Measurements from ENCODE around the gene CELSR1.
"Not testable (repeated sequence)": the region's sequence is repeated elsewhere in the genome, so short reads cannot be mapped to it uniquely, and the experiment has no call there.

The CELSR1 gene

GRCh38 chr22:46413725-46414379, 123.6 kb downstream of the CELSR1 start:
- no peak for DNase-seq

GRCh38 chr22:46411347-46411746, 126.1 kb downstream of the CELSR1 start:
- DNase-seq = no peak

GRCh38 chr22:46410291-46410808, 127.1 kb downstream of the CELSR1 start:
- DNase-seq = no peak

GRCh38 chr22:46409631-46410210, 127.7 kb downstream of the CELSR1 start:
- no peak for DNase-seq

- DNase-seq = no peak
These were observed 128.6 kb downstream of the CELSR1 start for GRCh38 chr22:46408568-46409506.

GRCh38 chr22:46407748-46408147, 129.7 kb downstream of the CELSR1 start:
- no peak for DNase-seq

- no peak for DNase-seq
These were observed 130.6 kb downstream of the CELSR1 start for GRCh38 chr22:46406791-46407190.

- no peak for DNase-seq
These were observed 131.1 kb downstream of the CELSR1 start for GRCh38 chr22:46406349-46406748.

GRCh38 chr22:46405901-46406300, 131.5 kb downstream of the CELSR1 start:
- DNase-seq = no peak

- not testable (repeated sequence) for DNase-seq
These were observed 133.5 kb downstream of the CELSR1 start for GRCh38 chr22:46403880-46404279.

- DNase-seq = no peak
These were observed 134.9 kb downstream of the CELSR1 start for GRCh38 chr22:46402505-46402904.

GRCh38 chr22:46401370-46401769, 136.1 kb downstream of the CELSR1 start:
- no peak for DNase-seq

GRCh38 chr22:46399251-46400024, 138.0 kb downstream of the CELSR1 start:
- no peak for DNase-seq

GRCh38 chr22:46397951-46398350, 139.5 kb downstream of the CELSR1 start:
- DNase-seq = no peak

- no peak for DNase-seq
These were observed 139.9 kb downstream of the CELSR1 start for GRCh38 chr22:46397514-46397913.

- DNase-seq = not testable (repeated sequence)
These were observed 140.4 kb downstream of the CELSR1 start for GRCh38 chr22:46397049-46397448.

- no peak for DNase-seq
These were observed 142.3 kb downstream of the CELSR1 start for GRCh38 chr22:46395145-46395544.

- no peak for DNase-seq
These were observed 142.8 kb downstream of the CELSR1 start for GRCh38 chr22:46394622-46395021.

- no peak for DNase-seq
These were observed 143.5 kb downstream of the CELSR1 start for GRCh38 chr22:46393873-46394272.

GRCh38 chr22:46392137-46392844, 145.1 kb downstream of the CELSR1 start:
- no peak for DNase-seq

- DNase-seq = no peak
These were observed 145.8 kb downstream of the CELSR1 start for GRCh38 chr22:46391486-46392136.

Measured in NCI-H510A treated with DMSO at 0.1 percent for 48 hours (cell line).